Endodermal cell (in vitro differentiated cells): Measurements from ENCODE around the gene FBXW4. TPM values are rescaled to one million over a fixed set of nuclear protein-coding genes. Genes with fewer than 3 reads are reported as not detected.
A peak's percentile ranks its signal among the peaks of the same experiment; 100 is the strongest.

ENCODE experiments used
- DNase-seq: peaks from one replicate; pipeline ENCODE4 v3.0.0-alpha.2; 2017
- H3K27ac ChIP-seq: 2 replicates; pipeline ENCODE4 v1.5.1; 2013; ENCODE audit warnings: mild to moderate bottlenecking, low read depth, low read length, moderate library complexity
- H3K27me3 ChIP-seq: 2 replicates; pipeline ENCODE4 v1.6.1; 2013; ENCODE audit warnings: mild to moderate bottlenecking, low read length, moderate library complexity; ENCODE audit not compliant: insufficient read depth, control insufficient read depth, poor library complexity, severe bottlenecking
- H3K36me3 ChIP-seq: 2 replicates; pipeline ENCODE4 v1.7.0; 2013; ENCODE audit warnings: mild to moderate bottlenecking, low read length, moderate library complexity; ENCODE audit not compliant: control insufficient read depth, insufficient read depth
- H3K4me1 ChIP-seq: one replicate; pipeline ENCODE4 v1.7.0; 2013; ENCODE audit warnings: low read length; ENCODE audit not compliant: control insufficient read depth, insufficient read depth
- H3K4me3 ChIP-seq: 2 replicates; pipeline ENCODE4 v1.5.1; 2013; ENCODE audit warnings: mild to moderate bottlenecking, low read length, moderate library complexity
- H3K9ac ChIP-seq: 2 replicates; pipeline ENCODE4 v1.6.1; 2013; ENCODE audit warnings: mild to moderate bottlenecking, low read length, moderate library complexity; ENCODE audit not compliant: poor library complexity, severe bottlenecking; ENCODE audit errors: extremely low read depth
- H3K9me3 ChIP-seq: 2 replicates; pipeline ENCODE4 v1.6.1; 2013; ENCODE audit warnings: mild to moderate bottlenecking, low read length, moderate library complexity; ENCODE audit not compliant: control insufficient read depth
- H3K27ac Mint-ChIP-seq: 2 replicates; pipeline ENCODE4 v1.8.0; 2020; ENCODE audit warnings: mixed read lengths
- H3K27me3 Mint-ChIP-seq: 2 replicates; pipeline ENCODE4 v1.8.0; 2021; ENCODE audit warnings: mild to moderate bottlenecking, mixed read lengths; ENCODE audit not compliant: insufficient read depth
- H3K36me3 Mint-ChIP-seq: 2 replicates; pipeline ENCODE4 v1.8.0; 2020; ENCODE audit warnings: low read depth, mixed read lengths
- H3K4me1 Mint-ChIP-seq: 2 replicates; pipeline ENCODE4 v1.8.0; 2020; ENCODE audit warnings: mixed read lengths
- H3K4me3 Mint-ChIP-seq: 2 replicates; pipeline ENCODE4 v1.8.0; 2020; ENCODE audit warnings: mild to moderate bottlenecking, moderate library complexity, mixed read lengths
- H3K9me3 Mint-ChIP-seq: 2 replicates; pipeline ENCODE4 v1.8.0; 2020; ENCODE audit warnings: mild to moderate bottlenecking, mixed read lengths
- WGBS, 2 experiments: methylation state at CpG; one replicate each; pipeline versions ENCODE4 v1.1.5 to v1.1.7; 2013; ENCODE audit warnings: missing lambda C conversion rate in 2 of 2, mixed read lengths in 1 of 2; ENCODE audit not compliant: insufficient coverage in 1 of 2, insufficient read length in 1 of 2; 5-methylcytosine and 5-hydroxymethylcytosine counted together
- total RNA-seq, 2 donors: library from RNA; stranded (reverse); fragmentation: NEBNext Ultra II Directional in 1 of 2; extraction: Animal tissue kit (Norgen Biotek cat#: 25700) in 1 of 2; gene quantifications; 2 replicates in 1 of 2; 3 replicates in 1 of 2; pipeline ENCODE4 v1.2.1, GENCODE V29; 2021
- TF ChIP-seq, protein P1 (sequence below): fragments of 200-600 bp; sonication (generic); conservative IDR thresholded peaks from 2 replicates; pipeline ENCODE4 v1.5.0; 2021; ENCODE audit warnings: antibody characterized with exemption, mild to moderate bottlenecking

Gene FBXW4
- total RNA-seq, 2 donors from 2014 or later = 63.8 to 70.9 TPM

DNA sequence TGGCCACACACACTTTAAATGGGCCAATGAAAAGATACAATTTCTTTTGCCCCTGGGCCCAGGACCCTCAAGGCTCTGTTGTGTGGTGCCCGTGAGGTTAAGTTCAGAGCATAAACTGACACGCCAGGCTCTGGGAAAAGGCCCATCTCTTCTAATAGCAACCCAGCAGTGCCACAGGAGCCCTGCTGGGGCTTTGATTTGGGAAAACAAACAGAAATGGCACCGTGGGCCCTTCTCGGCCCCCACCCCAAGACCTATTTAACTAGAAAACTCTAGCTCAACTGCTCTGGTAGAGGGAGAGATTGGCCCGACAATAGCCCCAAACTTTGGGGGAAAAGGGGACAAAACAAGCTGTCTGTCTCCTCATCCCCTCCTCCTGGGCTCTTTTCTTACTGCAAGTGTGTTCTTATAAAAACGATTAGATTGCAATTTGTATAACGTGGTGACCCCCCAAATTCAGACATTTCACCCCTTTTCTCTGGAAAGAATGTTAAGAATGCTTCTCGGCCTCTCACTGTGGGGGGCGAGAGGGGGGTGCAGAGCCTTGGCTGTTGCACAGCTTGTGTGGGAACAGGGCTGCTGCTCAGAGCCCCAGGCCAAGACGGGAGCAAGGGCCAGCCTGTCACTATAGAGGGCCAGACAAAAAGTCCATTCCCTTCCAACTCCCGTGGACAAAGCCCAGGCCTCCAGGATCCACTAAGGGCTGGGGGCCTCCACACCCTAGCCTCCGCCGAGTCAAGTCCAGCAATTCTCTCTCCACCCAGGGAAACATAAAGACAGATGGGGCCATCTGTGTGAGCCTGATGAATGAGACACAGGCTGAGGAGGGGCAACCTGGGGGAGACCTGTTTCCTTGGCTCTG lies 80.1 kb downstream of the FBXW4 start:
- Mint-ChIP-seq H3K4me3 (no peak overlapping the region), H3K27ac (peak overlapping the region; percentile 64), H3K4me1 (peaks cover 40% of the 10 kb centered on the region), H3K9me3 (no peaks in the 10 kb centered on the region), H3K27me3 (no peaks in the 10 kb centered on the region), H3K36me3 (peaks cover 32% of the 10 kb centered on the region)
- TF ChIP-seq, protein P1, sequence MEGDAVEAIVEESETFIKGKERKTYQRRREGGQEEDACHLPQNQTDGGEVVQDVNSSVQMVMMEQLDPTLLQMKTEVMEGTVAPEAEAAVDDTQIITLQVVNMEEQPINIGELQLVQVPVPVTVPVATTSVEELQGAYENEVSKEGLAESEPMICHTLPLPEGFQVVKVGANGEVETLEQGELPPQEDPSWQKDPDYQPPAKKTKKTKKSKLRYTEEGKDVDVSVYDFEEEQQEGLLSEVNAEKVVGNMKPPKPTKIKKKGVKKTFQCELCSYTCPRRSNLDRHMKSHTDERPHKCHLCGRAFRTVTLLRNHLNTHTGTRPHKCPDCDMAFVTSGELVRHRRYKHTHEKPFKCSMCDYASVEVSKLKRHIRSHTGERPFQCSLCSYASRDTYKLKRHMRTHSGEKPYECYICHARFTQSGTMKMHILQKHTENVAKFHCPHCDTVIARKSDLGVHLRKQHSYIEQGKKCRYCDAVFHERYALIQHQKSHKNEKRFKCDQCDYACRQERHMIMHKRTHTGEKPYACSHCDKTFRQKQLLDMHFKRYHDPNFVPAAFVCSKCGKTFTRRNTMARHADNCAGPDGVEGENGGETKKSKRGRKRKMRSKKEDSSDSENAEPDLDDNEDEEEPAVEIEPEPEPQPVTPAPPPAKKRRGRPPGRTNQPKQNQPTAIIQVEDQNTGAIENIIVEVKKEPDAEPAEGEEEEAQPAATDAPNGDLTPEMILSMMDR = peak; percentile 40
- Histone ChIP-seq H3K4me1 (peaks cover 40% of the 10 kb centered on the region), H3K9ac (no peak overlapping the region), H3K36me3 (peaks cover 42% of the 10 kb centered on the region), H3K27ac (no peak overlapping the region), H3K9me3 (no peaks in the 10 kb centered on the region), H3K4me3 (no peak overlapping the region), H3K27me3 (no peaks in the 10 kb centered on the region)
- DNase-seq = peak; percentile 76
- 24 to 65% methylated on average over 4 to 13 of the region's 13 CpGs for WGBS, 2 experiments

DNA sequence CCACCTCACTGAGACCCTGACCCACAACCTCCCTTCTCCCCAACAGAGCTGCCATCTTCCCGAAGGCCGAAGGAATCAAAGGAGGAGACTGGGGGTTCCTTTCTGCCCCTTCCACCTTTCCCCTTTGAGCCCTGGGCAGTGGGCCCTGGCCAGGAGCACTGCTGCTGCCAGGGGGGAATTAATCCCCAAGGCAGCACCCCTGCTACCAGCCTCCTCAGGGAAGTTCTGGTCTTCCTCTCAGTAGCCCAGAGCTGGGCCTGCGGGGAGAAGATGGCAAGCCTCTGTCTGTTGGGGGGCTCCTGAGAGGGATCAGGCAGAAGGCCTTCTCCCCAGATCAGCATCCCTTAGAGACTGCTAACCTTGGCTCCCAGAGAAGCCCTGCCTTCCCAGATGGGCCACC lies 81.3 kb downstream of the FBXW4 start:
- no peak overlapping the region for H3K4me3 Mint-ChIP-seq
- DNase-seq = no peak
- WGBS, 2 experiments = 98% methylated on average over 3 of the region's 3 CpGs; no CpG with 5 or more reads in 1 of the 2 experiments
- peaks cover 40% of the 10 kb centered on the region for H3K4me1 ChIP-seq
- peaks cover 47% of the 10 kb centered on the region for H3K4me1 Mint-ChIP-seq
- no peaks in the 10 kb centered on the region for H3K27me3 ChIP-seq
- H3K27ac Mint-ChIP-seq = no peak overlapping the region
- peaks cover 40% of the 10 kb centered on the region for H3K36me3 Mint-ChIP-seq
- TF ChIP-seq, protein P1 = no peak
- H3K9me3 Mint-ChIP-seq = no peaks in the 10 kb centered on the region
- H3K27me3 Mint-ChIP-seq = no peaks in the 10 kb centered on the region
- peaks cover 52% of the 10 kb centered on the region for H3K36me3 ChIP-seq
- H3K4me3 ChIP-seq = no peak overlapping the region
- no peak overlapping the region for H3K27ac ChIP-seq
- H3K9me3 ChIP-seq = no peaks in the 10 kb centered on the region
- H3K9ac ChIP-seq = no peak overlapping the region

DNA sequence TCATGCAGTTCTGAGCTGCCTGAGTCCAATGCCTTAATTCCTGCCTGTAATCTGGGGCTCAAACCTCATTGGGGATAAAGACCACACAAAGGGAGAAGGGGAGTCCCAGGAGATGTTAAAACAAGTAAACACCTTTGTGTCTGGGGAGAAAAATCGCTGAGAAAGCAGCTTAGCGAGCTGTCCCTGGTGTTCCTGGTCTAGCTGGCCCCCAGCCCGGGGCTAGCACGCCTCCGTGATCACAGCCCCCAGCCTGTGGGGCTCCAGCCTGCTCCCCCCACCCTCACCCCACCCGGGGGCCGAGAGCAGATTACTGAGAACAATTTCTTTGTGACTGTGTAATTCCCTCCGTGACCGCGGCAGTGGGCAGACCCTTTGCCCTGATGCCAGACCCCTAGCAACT lies 82.1 kb downstream of the FBXW4 start:
- Histone ChIP-seq H3K9me3 (no peaks in the 10 kb centered on the region), H3K27ac (no peak overlapping the region), H3K9ac (no peak overlapping the region), H3K4me1 (peaks cover 46% of the 10 kb centered on the region), H3K4me3 (no peak overlapping the region), H3K36me3 (peaks cover 51% of the 10 kb centered on the region), H3K27me3 (no peaks in the 10 kb centered on the region)
- Mint-ChIP-seq H3K36me3 (peaks cover 38% of the 10 kb centered on the region), H3K27ac (peak overlapping the region; percentile 58), H3K27me3 (no peaks in the 10 kb centered on the region), H3K4me1 (peaks cover 55% of the 10 kb centered on the region), H3K4me3 (no peak overlapping the region), H3K9me3 (no peaks in the 10 kb centered on the region)
- TF ChIP-seq, protein P1 = no peak
- no peak for DNase-seq
- 93% methylated on average over 10 of the region's 10 CpGs; no CpG with 5 or more reads in 1 of the 2 experiments for WGBS, 2 experiments
